Upper lobe of left lung (tissue), 4 donors: Measurements from ENCODE around the gene ATF5.
A peak's percentile ranks its signal among the peaks of the same experiment; 100 is the strongest.

Source experiments
- POLR2AphosphoS5 ChIP-seq, 2 donors: sonication (generic); formaldehyde crosslinking; IDR thresholded peaks; one replicate each; pipeline ENCODE4 v1.5.1; 2017; ENCODE audit warnings: antibody characterized with exemption in 2 of 2
- TF ChIP-seq, protein P1 (sequence below), 6 experiments: fragments of 450-650 bp in 4 of 6; fragments of 200-600 bp in 2 of 6; sonication (generic) in 2 of 6; IDR thresholded peaks; one replicate each; pipeline ENCODE4 v1.5.1; 2016 to 2019; ENCODE audit warnings: antibody characterized with exemption in 6 of 6

DNA sequence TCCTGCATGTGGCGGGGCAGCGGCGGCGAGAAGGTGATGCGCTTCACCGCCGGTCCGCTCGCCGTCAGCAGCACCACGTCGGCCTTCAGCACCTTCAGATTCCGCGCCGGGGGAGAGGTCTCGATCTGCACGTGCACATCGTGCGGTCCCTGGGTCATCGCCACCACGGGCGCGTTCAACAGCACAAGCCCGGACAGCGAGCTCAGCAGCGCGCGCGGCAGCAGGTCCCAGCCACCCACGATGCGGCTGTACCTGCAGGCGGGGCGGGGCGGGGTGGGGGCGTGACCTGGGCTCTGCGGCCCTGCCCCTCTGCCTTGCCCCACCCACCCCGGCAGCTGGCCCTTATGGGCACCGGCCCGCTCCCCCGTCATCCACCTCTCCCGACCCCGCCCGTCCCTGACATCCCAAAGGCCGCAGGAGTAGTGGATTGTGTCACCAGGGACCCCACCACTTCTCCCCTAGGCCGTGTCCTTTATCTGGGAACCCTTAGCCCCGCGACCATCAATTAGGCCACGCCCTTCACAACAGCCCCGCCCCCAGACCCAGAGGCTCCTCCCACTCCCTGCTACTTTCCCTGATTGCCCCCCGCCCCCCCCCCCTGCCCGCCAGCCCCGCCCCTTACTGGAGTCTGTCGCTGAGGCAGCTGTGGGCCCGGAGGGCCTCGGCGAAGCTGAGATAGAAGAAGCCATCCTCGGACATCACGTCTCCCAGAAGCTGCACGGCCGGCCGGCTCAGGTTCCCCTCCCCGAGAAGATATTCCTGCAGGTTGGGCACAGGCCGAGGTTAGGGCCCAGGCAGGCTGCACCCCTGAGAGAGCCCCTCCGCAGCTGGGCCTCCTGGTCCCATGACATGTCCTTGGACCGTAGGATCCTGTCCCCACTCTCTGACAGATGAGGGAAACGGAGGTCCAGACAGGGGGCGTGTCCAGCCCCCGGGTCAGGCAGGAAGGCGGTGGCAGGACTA, 38.4 kb upstream of the ATF5 start:
- TF ChIP-seq, protein P1, sequence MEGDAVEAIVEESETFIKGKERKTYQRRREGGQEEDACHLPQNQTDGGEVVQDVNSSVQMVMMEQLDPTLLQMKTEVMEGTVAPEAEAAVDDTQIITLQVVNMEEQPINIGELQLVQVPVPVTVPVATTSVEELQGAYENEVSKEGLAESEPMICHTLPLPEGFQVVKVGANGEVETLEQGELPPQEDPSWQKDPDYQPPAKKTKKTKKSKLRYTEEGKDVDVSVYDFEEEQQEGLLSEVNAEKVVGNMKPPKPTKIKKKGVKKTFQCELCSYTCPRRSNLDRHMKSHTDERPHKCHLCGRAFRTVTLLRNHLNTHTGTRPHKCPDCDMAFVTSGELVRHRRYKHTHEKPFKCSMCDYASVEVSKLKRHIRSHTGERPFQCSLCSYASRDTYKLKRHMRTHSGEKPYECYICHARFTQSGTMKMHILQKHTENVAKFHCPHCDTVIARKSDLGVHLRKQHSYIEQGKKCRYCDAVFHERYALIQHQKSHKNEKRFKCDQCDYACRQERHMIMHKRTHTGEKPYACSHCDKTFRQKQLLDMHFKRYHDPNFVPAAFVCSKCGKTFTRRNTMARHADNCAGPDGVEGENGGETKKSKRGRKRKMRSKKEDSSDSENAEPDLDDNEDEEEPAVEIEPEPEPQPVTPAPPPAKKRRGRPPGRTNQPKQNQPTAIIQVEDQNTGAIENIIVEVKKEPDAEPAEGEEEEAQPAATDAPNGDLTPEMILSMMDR (IDR thresholded peaks at IDR 0.05): peak in 3 of 6 experiments; percentile 16 to 45 (median 21)
- no peak for TF ChIP-seq POLR2AphosphoS5 (IDR thresholded peaks at IDR 0.05)
